T-helper 1 cell (primary cell): ENCODE results near the gene NSF.
"Not testable (repeated sequence)": the region's sequence is repeated elsewhere in the genome, so short reads cannot be mapped to it uniquely, and the experiment has no call there.

ENCODE experiments used
- DNase-seq, 5 donors: peaks; one replicate each; pipeline ENCODE4 v3.0.0-alpha.2; 2012 to 2020

Gene NSF

GRCh38 chr17:46759141-46759540 is 168.7 kb downstream of the NSF start:
- DNase-seq, result no peak

GRCh38 chr17:46763416-46763815 is 172.9 kb downstream of the NSF start:
- DNase-seq, result no peak

DNA sequence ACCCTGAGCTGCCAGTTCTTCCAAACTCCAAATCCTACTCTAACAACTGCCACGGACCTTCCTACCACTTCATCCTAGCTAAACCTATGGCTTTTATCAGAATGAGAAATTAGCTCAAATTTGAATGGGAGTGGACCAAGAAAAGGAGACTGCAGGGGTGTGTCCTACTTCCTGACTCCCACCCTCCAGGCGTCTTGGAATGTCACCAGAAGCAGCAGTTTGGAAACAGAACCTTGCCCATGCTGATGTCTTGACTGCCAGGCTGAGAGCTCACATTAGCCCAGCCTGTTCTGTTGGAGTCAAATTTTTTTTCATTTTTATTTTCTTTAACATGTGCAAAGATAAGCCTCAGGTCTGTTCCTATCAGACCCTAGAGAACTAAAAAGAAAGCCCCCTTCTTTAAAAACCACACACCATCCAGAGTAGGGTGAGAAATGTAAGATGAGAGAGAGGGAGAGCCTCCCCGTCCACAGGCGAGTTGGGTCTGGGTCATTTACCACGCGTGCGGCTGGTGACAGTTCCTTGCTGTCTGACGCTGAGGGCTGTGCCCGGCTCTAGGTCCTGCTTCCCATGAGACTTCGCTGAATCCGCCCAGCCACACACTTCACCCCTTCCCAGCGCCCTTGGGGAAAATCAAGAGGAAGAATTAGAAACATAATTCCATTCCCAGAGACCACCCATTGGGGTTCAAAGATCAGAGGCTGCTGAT is 173.7 kb downstream of the NSF start:
- DNase-seq, result no peak

GRCh38 chr17:46764709-46765401 is 174.4 kb downstream of the NSF start:
- DNase-seq, result no peak

DNA sequence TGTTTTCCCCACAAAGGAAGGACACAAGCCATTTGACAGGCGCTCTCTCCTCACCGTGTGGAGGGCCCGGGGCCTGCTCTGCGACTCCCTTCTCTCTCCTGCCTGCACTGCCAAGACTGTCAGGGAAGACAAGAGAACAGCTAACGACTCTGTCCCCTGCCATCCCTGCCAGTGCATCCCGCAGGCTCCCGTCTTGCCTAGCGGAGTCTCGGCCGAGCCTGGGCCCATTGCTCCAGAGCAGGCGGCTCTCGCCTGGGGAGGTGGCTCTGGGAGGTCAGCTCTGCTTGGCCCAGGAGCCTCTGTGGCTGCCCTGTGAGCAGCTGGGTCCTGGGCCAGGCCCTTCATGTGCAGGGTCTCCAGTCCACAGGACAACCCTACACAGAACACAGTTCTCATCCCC is 175.0 kb downstream of the NSF start:
- DNase-seq, result no peak

- DNase-seq, result no peak
Measured at GRCh38 chr17:46766493-46767491, 176.3 kb downstream of the NSF start.

DNA sequence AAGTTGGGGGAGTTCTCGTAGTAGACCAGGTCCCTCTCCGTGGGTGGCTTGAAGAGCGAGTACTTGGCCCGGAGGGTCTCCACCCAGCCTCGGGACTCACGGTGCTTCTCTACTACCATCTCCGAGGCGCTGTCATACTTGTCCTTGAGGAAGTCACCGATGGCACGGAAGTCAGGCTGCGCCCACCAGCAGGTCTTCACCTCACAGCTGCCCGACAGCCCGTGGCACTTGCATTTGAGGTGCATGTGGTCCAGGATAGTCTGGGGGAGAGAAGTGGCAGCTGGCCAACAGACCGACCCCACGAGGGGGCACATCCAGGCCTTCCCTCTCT is 178.0 kb downstream of the NSF start:
- no peak for DNase-seq

DNA sequence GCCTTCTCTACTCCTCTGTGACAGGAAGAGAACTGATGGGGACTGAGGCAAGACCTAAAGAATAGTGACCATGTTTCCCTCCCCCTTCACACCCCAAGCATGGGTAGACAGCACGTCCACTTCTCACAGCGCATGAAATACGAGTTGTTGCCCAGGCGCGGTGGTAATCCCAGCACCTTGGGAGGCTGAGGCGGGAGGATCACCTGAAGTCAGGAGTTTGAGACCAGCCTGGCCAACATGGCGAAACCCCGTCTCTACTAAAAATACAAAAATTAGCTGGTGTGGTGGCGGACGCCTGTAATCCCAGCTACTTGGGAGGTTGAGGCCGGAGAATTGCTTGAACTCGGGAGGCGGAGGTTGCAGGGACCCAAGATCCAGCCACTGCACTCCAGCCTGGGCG is 178.4 kb downstream of the NSF start:
- DNase-seq, result not testable (repeated sequence)

GRCh38 chr17:46769531-46770438 is 179.3 kb downstream of the NSF start:
- DNase-seq, result no peak

DNA sequence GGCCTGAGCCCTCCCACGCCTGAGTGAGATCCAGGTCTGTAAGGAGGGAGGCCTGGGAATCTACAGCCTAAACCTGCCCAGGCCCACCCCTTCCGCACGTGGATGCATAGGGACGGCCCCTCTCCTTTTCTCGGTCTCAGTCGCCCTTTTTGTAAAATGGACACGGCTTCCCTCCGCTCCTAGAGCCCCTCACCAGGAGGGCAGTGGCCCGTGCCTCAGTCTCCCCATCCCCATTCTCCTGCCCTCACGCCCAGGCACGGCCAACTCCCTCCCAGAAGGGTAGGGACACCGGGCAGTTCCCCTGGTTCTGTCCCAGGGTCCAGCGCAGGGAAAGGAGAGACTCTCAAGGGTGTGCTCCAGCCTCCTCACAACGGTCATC is 180.0 kb downstream of the NSF start:
- no peak for DNase-seq

DNA sequence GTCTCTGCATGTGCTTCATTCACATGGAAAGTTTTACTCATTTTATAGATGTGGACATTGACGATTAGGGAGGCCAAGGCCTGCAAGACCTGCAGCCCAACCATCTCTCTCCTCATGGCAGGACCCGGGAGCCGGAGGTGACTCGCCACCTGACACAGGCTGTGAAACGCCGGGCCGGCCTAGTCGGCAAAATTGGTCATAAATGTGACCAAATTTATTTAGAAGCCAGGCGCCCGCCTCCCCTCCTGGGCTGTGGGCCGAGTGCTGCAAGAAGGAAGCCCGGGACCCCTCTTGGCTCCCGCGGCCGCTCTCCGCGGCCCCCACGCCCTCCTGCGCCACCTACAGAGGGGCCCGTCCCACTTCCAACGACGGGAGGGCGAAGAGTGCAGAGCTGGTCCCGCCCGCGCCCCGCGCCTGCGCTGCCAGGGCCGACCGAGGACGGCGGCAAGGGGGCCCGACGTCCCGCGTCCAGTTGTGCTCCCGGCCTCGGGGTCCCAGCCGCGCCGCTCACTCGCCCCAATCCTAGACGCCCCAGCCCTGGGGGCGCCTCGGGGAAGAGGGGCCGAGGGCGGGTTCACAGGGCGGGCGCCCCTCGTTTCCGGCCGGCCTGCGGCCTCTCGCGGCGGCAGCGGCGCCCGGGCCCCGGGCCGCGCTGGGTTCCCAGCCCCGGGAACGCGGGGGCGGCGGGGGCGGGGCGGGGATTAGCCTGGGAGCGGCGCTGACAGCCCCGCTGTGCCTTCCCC is 180.5 kb downstream of the NSF start:
- no peak for DNase-seq

GRCh38 chr17:46771561-46772474 is 181.3 kb downstream of the NSF start:
- DNase-seq, result no peak

DNA sequence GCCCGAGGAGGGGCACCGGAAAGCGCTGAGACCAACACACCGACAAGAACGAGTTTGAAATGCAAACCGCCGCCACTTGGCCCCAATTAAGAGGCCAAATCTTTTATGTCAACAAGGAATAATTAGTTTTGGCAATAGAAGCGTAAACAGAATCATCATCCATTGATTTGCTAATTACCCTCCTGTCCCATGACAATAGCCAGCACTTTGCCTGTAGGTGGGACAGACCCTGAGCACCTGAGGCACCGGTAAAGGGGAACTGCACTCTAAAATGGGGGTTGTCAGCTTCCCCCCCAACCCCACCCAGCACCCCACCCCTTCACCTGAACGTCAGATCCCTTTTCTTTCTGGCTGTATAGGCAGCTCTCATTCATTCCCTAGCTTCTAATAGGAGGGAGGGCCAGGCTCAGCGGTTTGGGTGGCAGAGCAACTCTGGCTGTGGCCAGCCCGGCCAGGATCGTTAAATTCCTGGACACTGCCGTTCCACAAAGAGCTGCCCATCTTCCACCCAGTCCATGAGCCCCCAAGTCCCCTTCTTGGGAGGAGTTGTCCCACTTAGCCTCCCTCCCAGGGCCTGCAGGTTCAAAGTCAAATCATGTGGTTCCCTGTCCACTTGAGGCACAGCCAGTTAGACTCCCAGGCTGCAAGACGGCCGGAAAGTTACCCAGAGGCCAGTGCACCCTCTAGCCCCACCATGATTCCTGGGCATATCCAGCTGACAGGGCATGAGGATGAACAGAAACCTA is 182.2 kb downstream of the NSF start:
- no peak for DNase-seq

GRCh38 chr17:46773221-46773605 is 182.7 kb downstream of the NSF start:
- DNase-seq, result no peak

DNA sequence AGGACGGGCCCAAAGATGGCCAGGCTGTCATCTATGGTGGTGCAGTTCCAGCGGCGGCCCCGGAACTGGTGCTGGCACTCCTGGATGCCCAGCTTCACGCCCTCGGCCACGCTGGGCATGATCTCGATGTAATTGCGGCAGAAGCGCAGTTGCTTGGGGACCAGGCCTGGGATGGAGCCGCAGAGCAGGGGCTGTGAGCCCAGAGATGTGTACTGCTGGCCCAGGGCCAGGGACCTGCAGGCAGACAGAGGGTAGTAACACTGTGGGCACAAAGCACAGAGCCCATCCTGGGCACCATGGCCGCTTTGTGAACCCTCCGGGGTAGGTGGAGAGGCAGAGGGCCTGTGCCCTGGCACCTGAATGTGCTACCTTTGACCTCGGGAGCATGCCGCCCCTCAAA is 183.2 kb downstream of the NSF start:
- DNase-seq, result no peak

- DNase-seq, result no peak
Measured at GRCh38 chr17:46774108-46774737, 183.8 kb downstream of the NSF start.

GRCh38 chr17:46776298-46777005 is 186.0 kb downstream of the NSF start:
- no peak for DNase-seq
